Germinal center (tissue), 1 donor: ENCODE measurements around the gene MC1R.
"Not testable (repeated sequence)": the region's sequence is repeated elsewhere in the genome, so short reads cannot be mapped to it uniquely, and the experiment has no call there.

Source experiments
- DNase-seq: peaks from one replicate; pipeline ENCODE4 v3.0.0; 2012; ENCODE audit warnings: mixed read lengths, low spot score

MC1R gene

GRCh38 chr16:89962754-89963498 is 44.3 kb downstream of the MC1R start:
- DNase-seq = no peak

GRCh38 chr16:89964201-89964600 is 45.5 kb downstream of the MC1R start:
- no peak for DNase-seq

GRCh38 chr16:89965447-89966225 is 47.0 kb downstream of the MC1R start:
- no peak for DNase-seq

- DNase-seq = no peak
Measured at GRCh38 chr16:89966756-89967155, 48.1 kb downstream of the MC1R start.

GRCh38 chr16:89967436-89967835 is 48.8 kb downstream of the MC1R start:
- not testable (repeated sequence) for DNase-seq

GRCh38 chr16:89968074-89968473 is 49.4 kb downstream of the MC1R start:
- DNase-seq = not testable (repeated sequence)

GRCh38 chr16:89969741-89970410 is 51.2 kb downstream of the MC1R start:
- DNase-seq = no peak
